Measurements from ENCODE around the gene ARFIP1.
A peak's percentile ranks its signal among the peaks of the same experiment; 100 is the strongest.
"Not testable (repeated sequence)": the region's sequence is repeated elsewhere in the genome, so short reads cannot be mapped to it uniquely, and the experiment has no call there.

Gene ARFIP1, protein sequence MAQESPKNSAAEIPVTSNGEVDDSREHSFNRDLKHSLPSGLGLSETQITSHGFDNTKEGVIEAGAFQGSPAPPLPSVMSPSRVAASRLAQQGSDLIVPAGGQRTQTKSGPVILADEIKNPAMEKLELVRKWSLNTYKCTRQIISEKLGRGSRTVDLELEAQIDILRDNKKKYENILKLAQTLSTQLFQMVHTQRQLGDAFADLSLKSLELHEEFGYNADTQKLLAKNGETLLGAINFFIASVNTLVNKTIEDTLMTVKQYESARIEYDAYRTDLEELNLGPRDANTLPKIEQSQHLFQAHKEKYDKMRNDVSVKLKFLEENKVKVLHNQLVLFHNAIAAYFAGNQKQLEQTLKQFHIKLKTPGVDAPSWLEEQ

DNA sequence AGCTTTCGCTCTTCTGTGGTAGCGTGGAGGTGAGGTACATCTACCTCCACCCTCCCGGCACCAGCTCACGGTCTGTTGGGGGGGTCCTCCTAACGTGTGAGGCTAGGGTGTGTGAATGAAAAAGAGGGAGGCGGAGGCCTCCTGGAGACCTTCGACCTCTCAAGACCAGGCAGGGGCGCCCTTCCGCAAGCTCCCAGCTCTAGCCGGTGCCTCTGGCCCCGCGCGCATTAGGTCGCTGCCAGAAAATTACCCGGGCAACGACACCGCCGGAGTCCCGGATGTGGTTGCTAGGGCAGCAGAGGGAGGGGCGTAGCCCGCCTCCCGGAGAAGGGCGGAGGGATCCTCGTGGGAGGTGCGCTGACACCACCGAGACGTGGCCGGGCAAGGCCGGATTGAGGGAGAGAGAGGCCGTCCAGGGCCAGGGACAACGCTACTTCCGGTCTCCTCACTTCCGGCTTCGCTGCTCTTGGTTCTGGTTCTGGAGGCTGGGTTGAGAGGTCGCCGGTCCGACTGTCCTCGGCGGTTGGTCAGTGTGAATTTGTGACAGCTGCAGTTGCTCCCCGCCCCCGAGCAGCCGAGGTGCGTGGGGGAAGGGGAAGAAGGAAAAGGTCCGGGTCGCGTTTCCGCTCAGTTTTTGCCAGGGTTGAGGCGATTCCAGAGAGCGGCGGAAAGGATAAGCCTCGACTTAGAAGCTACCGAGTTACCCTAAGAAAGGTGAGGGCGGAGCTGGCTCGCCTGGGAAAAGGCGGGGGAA is at the start of gene ARFIP1, which contains the start of gene TIGD4:
Gene ARFIP1, plus strand, starts transcription at position 442 of the 754 bp plus-strand sequence. CDS start 49,680 bp downstream, outside the sequence.
Gene TIGD4, minus strand, starts transcription at position 218 of the 754 bp plus-strand sequence. CDS start 8,726 bp downstream, outside the sequence.
- H3K27me3 ChIP-seq (ENCODE audit: control insufficient read depth, insufficient read depth, low read length), result no peaks in the 10 kb centered on the region
- H3K9ac ChIP-seq (ENCODE audit: low read depth, low read length), result peak within 1 kb of the TSS; percentile 85
- H3K4me1 ChIP-seq (ENCODE audit: control insufficient read depth, insufficient read depth, low read length), result peaks cover 5% of the 10 kb centered on the region
- peak within 1 kb of the TSS; percentile 83 for H3K4me3 ChIP-seq (ENCODE audit: low read depth, low read length)
- no peaks in the 10 kb centered on the region for H3K9me3 ChIP-seq (ENCODE audit: control insufficient read depth, insufficient read depth, low read length)
- peaks cover 3% of the 10 kb centered on the region for H3K36me3 ChIP-seq (ENCODE audit: control insufficient read depth, insufficient read depth, low read length)

DNA sequence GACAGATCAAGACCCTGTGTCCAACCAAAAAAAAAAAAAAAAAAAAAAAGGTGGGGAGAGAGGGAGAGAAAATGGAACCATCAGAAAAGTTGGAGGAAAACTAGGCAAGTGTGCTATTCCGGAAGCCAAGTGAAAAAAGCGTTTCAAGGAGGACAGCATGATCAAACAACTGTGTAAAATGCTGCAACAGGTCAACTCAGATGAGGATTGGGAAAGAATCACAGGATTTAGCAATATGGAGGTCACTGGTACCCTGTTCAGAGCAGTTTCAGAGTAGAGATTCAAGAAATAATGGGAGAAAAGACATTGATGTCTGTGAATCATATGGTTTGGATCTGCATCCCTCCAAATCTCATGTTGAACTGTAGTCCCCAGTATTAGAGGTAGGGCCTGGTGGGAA is 47.8 kb upstream of the ARFIP1 start:
- no peaks in the 10 kb centered on the region for H3K36me3 ChIP-seq (ENCODE audit: control insufficient read depth, insufficient read depth, low read length)
- H3K4me3 ChIP-seq (ENCODE audit: low read depth, low read length), result no peak overlapping the region
- H3K4me1 ChIP-seq (ENCODE audit: control insufficient read depth, insufficient read depth, low read length), result peaks cover 3% of the 10 kb centered on the region
- no peaks in the 10 kb centered on the region for H3K27me3 ChIP-seq (ENCODE audit: control insufficient read depth, insufficient read depth, low read length)
- no peaks in the 10 kb centered on the region for H3K9me3 ChIP-seq (ENCODE audit: control insufficient read depth, insufficient read depth, low read length)
- no peak overlapping the region for H3K9ac ChIP-seq (ENCODE audit: low read depth, low read length)

DNA sequence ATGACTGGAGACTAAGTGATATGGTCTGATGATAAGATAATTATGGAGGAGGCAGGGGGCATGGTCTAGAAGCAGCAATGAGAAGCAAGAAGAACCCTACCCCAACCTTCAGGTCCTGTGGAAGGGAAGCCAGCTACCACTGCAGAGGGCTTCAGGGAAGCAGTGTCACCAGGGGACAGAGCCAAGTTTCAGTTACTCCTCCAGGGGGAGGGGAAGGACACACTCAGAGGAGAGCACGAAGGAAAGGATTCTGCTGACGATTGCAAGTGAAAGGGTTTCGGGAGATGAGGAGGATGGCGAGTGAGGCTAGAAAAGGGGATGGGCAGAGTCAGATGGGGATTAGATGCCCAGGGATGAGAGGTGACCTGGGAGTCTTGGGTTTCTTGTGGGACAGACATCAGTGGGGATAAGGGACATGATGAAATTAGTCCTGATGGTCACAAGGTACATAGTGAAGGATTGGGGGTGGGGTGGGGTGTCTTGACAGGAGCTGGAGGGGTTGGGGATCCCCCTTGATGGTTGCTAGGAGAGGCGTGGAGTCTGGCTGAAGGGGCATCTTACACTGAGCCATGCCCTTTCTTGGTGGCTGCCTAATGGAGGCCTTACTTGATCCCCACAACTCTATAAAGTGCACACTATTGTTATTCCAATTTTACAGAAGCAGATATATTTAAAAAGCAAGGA is 45.6 kb upstream of the ARFIP1 start:
- Histone ChIP-seq H3K27me3 (ENCODE audit: control insufficient read depth, insufficient read depth, low read length) (no peaks in the 10 kb centered on the region), H3K4me1 (ENCODE audit: control insufficient read depth, insufficient read depth, low read length) (peaks cover 3% of the 10 kb centered on the region), H3K36me3 (ENCODE audit: control insufficient read depth, insufficient read depth, low read length) (no peaks in the 10 kb centered on the region), H3K9ac (ENCODE audit: low read depth, low read length) (no peak overlapping the region), H3K4me3 (ENCODE audit: low read depth, low read length) (no peak overlapping the region), H3K9me3 (ENCODE audit: control insufficient read depth, insufficient read depth, low read length) (no peaks in the 10 kb centered on the region)

DNA sequence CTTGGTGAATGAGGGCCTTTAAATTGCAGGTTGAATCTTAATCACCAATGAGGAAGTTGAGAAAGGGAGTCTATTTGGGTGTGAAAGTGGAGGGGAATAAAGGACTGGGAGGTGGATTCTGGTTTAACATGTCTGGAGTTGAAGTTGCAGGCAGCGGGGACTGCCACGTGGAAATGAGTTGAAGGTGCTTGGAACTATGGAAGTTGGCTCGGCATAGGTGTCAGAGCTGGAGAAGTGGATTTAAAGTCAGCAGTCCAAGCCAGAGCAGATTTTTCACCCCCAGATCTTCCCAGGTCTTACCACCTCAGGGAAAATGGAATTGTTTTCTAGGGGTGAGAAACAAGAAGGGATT is 45.1 kb upstream of the ARFIP1 start:
- H3K9ac ChIP-seq (ENCODE audit: low read depth, low read length), result no peak overlapping the region
- H3K9me3 ChIP-seq (ENCODE audit: control insufficient read depth, insufficient read depth, low read length), result no peaks in the 10 kb centered on the region
- H3K27me3 ChIP-seq (ENCODE audit: control insufficient read depth, insufficient read depth, low read length), result no peaks in the 10 kb centered on the region
- H3K36me3 ChIP-seq (ENCODE audit: control insufficient read depth, insufficient read depth, low read length), result no peaks in the 10 kb centered on the region
- H3K4me1 ChIP-seq (ENCODE audit: control insufficient read depth, insufficient read depth, low read length), result peaks cover 3% of the 10 kb centered on the region
- no peak overlapping the region for H3K4me3 ChIP-seq (ENCODE audit: low read depth, low read length)

DNA sequence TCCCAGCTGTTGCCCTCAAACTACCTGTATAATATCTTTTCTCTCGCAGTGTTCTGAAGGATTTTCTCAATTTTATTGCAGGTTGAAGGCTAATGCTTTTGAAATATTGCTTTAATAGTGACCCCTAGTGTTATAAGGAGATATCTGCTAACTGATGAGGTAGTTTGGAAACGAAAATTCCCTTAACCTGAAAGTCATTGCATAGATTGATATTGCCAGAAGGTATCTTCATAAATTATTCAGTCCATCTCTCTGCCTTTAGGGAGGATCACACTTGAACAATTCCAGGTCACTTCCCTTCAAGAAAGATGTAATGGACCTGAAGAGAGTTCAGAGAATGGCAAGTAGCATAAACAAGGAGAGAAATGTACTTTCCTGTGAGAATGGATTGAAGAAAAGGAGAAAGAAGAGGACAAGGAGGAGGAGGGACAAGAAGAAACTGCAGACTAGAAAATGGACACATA is 44.3 kb upstream of the ARFIP1 start:
- H3K36me3 ChIP-seq (ENCODE audit: control insufficient read depth, insufficient read depth, low read length), result no peaks in the 10 kb centered on the region
- no peaks in the 10 kb centered on the region for H3K9me3 ChIP-seq (ENCODE audit: control insufficient read depth, insufficient read depth, low read length)
- H3K9ac ChIP-seq (ENCODE audit: low read depth, low read length), result no peak overlapping the region
- H3K27me3 ChIP-seq (ENCODE audit: control insufficient read depth, insufficient read depth, low read length), result no peaks in the 10 kb centered on the region
- no peak overlapping the region for H3K4me3 ChIP-seq (ENCODE audit: low read depth, low read length)
- peaks cover 3% of the 10 kb centered on the region for H3K4me1 ChIP-seq (ENCODE audit: control insufficient read depth, insufficient read depth, low read length)

DNA sequence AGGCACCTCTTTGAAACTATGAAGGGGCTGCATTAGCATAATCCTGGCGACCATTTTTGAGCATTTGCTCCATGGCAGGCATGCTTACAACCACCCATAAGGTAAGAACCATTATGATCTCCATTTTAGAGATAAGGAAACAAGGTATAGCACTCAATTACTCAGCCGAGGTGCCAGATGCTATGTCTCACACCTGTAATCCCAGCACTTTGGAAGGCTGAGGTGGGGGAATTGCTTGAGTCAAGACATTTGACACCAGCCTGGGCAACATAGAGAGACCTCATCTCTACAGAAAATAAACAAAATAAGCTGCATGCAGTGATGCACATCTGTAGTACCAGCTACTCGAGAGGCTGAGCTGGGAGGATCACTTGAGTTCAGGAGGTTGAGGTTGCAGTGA is 43.8 kb upstream of the ARFIP1 start:
- Histone ChIP-seq H3K36me3 (ENCODE audit: control insufficient read depth, insufficient read depth, low read length) (no peaks in the 10 kb centered on the region), H3K4me3 (ENCODE audit: low read depth, low read length) (no peak overlapping the region), H3K4me1 (ENCODE audit: control insufficient read depth, insufficient read depth, low read length) (peaks cover 3% of the 10 kb centered on the region), H3K9me3 (ENCODE audit: control insufficient read depth, insufficient read depth, low read length) (no peaks in the 10 kb centered on the region), H3K9ac (ENCODE audit: low read depth, low read length) (no peak overlapping the region), H3K27me3 (ENCODE audit: control insufficient read depth, insufficient read depth, low read length) (no peaks in the 10 kb centered on the region)

DNA sequence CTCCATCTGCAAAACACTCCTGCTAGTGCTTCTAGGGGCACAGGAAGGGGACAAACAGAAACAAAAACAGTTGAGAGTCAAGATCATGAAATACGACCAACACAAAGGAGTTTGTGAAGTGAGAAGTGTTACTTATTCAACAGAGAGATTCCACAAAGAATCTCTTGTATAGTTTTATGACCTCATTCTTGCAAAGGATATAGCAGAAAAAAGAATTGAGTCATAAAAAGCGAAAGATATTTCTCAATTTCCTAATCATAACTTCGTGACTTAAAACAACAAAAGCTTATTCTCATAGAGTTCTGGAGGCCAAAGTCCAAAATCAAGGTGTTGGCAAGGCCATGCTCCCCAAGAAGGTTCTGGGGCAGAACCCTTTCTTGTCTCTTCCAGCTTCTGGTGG is 40.9 kb upstream of the ARFIP1 start:
- no peaks in the 10 kb centered on the region for H3K27me3 ChIP-seq (ENCODE audit: control insufficient read depth, insufficient read depth, low read length)
- no peaks in the 10 kb centered on the region for H3K36me3 ChIP-seq (ENCODE audit: control insufficient read depth, insufficient read depth, low read length)
- no peaks in the 10 kb centered on the region for H3K9me3 ChIP-seq (ENCODE audit: control insufficient read depth, insufficient read depth, low read length)
- no peak overlapping the region for H3K9ac ChIP-seq (ENCODE audit: low read depth, low read length)
- no peak overlapping the region for H3K4me3 ChIP-seq (ENCODE audit: low read depth, low read length)
- peaks cover 3% of the 10 kb centered on the region for H3K4me1 ChIP-seq (ENCODE audit: control insufficient read depth, insufficient read depth, low read length)

DNA sequence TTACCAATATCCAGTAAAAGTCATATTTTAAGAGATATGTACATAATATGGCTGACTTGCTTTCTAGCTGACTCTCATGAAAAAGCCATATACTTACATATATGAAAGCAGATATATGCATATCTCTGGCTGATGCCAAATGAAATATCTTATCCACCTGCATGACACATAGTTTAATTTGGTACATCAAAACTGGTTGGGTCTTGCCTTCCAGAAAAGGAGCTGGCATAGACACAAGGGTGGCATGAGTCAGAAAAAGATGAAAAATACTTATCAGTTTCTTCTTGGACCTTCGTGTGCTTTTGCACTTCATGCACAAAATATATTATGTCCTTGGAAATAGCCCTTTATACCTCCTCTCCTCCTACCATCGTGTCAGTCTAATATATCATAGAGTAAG is 32.3 kb upstream of the ARFIP1 start:
- H3K27me3 ChIP-seq (ENCODE audit: control insufficient read depth, insufficient read depth, low read length), result no peaks in the 10 kb centered on the region
- no peak overlapping the region for H3K9ac ChIP-seq (ENCODE audit: low read depth, low read length)
- H3K4me3 ChIP-seq (ENCODE audit: low read depth, low read length), result no peak overlapping the region
- no peaks in the 10 kb centered on the region for H3K9me3 ChIP-seq (ENCODE audit: control insufficient read depth, insufficient read depth, low read length)
- no peaks in the 10 kb centered on the region for H3K36me3 ChIP-seq (ENCODE audit: control insufficient read depth, insufficient read depth, low read length)
- H3K4me1 ChIP-seq (ENCODE audit: control insufficient read depth, insufficient read depth, low read length), result no peaks in the 10 kb centered on the region

DNA sequence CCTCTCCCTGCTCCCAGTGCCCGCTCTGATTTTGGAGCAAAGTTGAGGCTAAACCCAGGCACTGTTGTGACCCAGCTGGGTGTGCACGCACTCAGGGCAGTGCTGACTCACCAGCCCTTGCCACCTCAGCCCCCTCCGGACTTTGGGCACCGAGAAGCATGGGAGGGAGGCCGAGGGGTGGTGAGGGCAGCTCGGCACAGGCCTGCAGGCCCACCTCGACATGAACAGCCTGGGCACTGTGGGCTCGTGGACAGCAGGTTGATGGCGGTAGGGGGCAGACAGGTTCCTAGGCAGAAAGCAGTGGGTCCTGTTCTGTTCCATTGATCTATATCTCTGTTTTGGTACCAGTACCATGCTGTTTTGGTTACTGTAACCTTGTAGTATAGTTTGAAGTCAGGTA is 31.1 kb upstream of the ARFIP1 start:
- H3K36me3 ChIP-seq (ENCODE audit: control insufficient read depth, insufficient read depth, low read length), result no peaks in the 10 kb centered on the region
- H3K9ac ChIP-seq (ENCODE audit: low read depth, low read length), result no peak overlapping the region
- no peaks in the 10 kb centered on the region for H3K4me1 ChIP-seq (ENCODE audit: control insufficient read depth, insufficient read depth, low read length)
- no peak overlapping the region for H3K4me3 ChIP-seq (ENCODE audit: low read depth, low read length)
- no peaks in the 10 kb centered on the region for H3K27me3 ChIP-seq (ENCODE audit: control insufficient read depth, insufficient read depth, low read length)
- H3K9me3 ChIP-seq (ENCODE audit: control insufficient read depth, insufficient read depth, low read length), result no peaks in the 10 kb centered on the region

DNA sequence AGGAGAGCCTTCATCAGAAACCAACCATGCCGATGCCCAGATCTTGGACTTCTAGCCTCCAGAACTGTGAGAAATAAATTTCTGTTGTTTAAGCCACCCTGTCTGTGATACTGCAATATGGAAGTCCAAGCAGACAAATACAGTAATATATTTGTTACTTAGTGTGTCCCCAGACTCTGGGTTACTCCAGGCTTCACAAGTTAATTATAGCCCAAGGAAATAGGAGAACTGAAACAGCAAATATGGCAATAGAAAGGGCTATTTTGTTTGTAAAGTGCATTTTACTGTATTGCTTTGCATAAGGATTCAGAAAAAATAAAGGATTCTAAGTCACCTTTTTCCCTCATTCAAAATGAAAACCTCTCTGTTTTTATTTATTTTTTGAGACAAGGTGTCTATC is 16.0 kb upstream of the ARFIP1 start:
- H3K9me3 ChIP-seq (ENCODE audit: control insufficient read depth, insufficient read depth, low read length), result no peaks in the 10 kb centered on the region
- peaks cover 2% of the 10 kb centered on the region for H3K4me1 ChIP-seq (ENCODE audit: control insufficient read depth, insufficient read depth, low read length)
- H3K4me3 ChIP-seq (ENCODE audit: low read depth, low read length), result no peak overlapping the region
- no peaks in the 10 kb centered on the region for H3K27me3 ChIP-seq (ENCODE audit: control insufficient read depth, insufficient read depth, low read length)
- H3K36me3 ChIP-seq (ENCODE audit: control insufficient read depth, insufficient read depth, low read length), result no peaks in the 10 kb centered on the region
- H3K9ac ChIP-seq (ENCODE audit: low read depth, low read length), result no peak overlapping the region

DNA sequence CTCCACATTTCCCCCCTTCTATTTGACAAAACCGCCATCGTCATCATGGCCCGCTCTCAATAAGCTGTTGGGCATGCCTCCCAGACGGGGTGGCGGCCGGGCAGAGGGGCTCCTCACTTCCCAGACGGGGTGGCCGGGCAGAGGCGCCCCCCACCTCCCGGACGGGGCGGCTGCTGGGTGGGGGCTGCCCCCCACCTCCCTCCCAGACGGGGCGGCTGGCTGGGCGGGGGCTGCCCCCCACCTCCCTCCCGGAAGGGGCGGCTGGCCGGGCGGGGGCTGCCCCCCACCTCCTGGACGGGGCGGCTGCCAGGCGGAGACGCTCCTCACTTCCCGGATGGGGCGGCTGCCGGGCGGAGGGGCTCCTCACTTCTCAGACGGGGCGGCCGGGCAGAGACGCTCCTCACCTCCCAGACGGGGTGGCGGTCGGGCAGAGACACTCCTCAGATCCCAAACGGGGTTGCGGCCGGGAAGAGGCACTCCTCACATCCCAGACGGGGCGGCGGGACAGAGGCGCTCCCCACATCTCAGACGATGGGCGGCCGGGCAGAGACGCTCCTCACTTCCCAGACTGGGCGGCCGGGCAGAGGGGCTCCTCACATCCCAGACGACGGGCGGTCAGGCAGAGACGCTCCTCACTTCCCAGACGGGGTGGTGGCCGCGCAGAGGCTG is 14.6 kb upstream of the ARFIP1 start:
- not testable (repeated sequence) for H3K36me3 ChIP-seq (ENCODE audit: control insufficient read depth, insufficient read depth, low read length); H3K9me3 ChIP-seq (ENCODE audit: control insufficient read depth, insufficient read depth, low read length); H3K27me3 ChIP-seq (ENCODE audit: control insufficient read depth, insufficient read depth, low read length); H3K9ac ChIP-seq (ENCODE audit: low read depth, low read length); H3K4me1 ChIP-seq (ENCODE audit: control insufficient read depth, insufficient read depth, low read length); H3K4me3 ChIP-seq (ENCODE audit: low read depth, low read length)

All from iPS-15b (cell line).